Stimulated activated CD4-positive, alpha-beta T cell treated with anti-CD3 and anti-CD28 coated beads, Interleukin-15, amount 100 ng/mL, for 48 hours (primary cell): ENCODE measurements around the gene ADAMTS2.

Experiments used
- DNase-seq, 2 donors: peaks; one replicate each; pipeline ENCODE4 v3.0.0-alpha.2; 2020; ENCODE audit warnings: low read depth in 2 of 2

The ADAMTS2 gene

DNA sequence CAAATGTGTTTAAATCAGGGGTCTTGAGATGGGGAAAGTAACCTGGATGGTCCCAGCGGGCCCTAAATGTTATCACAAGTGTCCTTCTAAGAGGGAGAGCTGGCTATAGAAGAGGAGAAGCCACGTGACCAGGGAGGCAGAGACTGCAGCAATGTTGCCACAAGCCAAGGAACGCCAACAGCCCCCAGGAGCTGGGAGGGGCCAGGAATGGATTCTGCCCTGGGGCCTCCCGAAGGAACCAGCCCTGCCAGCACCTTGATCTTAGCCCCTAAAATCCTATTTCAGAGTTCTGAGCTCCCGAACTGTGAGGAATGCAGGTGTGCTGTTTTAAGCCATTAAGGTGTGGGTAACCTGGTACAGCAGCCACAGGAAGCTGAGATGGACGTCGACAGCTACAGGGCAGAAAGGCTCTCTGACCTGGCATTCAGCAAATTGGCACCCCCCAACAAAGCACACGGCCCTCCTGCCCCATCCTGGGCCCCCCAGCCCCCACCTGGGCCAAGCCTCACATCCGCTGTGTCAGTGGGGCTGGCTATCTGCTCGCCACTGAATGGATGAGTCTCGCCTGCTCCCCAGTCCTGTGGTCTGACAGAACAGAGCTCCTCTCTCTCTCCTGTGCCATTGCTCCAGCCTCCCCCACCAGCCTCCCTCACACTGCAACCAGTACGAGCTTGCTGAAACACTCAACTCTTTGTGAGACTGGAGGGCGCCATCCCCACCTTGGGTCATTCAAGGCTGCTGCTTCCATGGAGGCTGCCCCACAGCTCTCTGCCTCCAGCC, 78.8 kb downstream of the ADAMTS2 start:
- DNase-seq: no peak

DNA sequence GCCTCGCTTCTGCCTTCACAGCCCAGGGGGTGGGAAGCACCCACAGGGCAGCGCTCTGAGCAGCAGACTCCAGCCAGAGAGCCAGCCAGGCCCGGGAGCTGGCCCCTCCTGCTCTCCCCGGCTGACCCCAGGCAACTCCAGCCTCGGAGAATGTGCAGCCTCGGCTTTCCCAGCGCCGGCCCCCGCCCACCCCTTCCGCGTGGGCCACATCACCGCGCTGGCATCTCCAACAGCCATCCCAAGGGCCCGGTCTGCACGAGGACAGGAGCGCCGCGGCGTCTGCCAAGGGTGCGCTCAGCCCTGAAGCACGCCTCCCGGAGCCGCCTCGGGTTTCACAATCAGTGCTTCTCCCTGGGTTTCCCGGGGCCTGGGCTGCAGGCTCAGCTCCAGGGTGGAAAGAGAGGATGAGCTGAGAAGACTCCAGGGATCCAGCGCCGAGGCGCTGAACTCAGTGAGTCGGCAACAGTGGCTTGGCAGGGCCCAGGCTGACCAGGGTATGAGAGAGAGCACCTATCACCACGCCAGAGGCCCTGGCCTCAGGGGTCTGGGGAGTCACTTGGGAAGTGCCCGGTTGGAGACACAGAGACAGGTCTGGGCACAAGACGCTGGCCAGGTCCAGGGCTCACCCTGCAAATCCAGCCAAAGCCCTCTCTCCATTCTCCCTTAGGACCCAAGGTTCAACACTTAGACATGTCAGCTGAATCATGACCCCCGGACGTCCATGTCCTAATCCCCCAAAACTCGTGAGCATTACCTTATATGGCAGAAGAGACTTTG, 79.6 kb downstream of the ADAMTS2 start:
- no peak for DNase-seq

DNA sequence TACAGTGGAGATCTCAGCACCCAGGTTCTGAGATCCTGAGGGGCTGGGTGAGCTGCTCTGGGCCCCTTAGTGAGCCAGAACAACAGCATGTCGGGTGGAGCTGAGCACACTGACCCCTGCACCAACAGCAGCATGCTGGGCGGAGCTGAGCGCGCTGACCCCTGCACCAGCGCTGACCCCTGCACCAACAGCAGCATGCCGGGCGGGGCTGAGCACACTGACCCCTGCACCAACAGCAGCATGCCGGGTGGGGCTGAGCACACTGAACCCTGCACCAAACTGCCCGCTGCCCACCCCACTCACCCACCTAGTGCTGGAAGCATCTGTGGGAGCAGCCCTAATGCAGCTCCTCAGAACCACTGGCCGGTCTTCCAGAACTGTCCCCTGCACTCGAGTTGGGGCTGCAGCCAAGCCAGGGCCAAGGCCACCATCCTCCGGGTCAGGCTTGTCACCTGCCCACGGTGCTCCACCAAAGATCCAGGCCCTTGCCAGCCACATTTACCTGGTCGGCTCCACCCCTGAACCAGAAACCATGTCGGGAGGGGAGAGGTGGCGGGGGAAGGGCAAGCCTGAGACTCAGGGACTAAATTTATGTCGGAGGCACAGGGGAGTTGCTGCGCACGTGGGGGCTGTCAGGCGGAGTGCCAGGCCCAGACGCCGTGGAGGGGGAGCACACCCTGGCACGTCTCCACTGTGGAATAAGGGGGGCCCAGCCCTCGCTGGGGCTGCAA, 80.3 kb downstream of the ADAMTS2 start:
- DNase-seq: no peak

DNA sequence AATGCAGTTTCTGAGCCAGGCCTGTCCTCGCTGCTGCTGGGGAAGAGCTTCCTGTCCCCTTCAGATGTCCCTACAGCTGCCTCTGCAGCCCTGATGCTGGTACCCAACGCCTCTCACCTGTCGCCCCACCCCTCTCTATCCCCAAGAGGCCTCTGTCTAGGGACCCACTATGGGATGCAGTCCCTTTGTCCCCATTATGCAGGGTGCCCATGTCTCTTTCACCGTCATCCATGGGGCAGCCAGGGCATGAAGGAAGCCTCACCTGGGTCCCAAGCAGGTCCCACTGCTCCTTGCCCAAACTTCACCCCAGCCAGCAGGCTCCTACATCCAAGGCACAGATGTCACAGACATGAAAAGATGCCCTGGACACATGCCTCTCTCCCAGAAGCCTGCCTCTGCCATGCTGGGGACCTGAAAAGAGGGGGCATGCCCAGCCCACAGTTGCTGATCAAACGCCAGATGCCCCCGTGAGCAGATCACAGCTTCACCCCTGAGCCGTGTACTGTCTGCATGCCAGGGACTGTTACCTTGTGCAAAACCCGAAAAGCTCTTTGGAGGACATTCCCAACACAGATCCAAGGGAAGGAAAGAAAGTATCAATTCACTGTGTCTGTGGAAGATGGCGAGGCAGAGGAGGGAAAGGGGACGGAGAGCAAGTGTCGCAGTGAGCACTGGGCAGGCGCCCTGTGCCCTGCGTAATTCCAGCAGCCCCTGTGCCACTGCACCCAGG, 81.0 kb downstream of the ADAMTS2 start:
- no peak for DNase-seq

DNA sequence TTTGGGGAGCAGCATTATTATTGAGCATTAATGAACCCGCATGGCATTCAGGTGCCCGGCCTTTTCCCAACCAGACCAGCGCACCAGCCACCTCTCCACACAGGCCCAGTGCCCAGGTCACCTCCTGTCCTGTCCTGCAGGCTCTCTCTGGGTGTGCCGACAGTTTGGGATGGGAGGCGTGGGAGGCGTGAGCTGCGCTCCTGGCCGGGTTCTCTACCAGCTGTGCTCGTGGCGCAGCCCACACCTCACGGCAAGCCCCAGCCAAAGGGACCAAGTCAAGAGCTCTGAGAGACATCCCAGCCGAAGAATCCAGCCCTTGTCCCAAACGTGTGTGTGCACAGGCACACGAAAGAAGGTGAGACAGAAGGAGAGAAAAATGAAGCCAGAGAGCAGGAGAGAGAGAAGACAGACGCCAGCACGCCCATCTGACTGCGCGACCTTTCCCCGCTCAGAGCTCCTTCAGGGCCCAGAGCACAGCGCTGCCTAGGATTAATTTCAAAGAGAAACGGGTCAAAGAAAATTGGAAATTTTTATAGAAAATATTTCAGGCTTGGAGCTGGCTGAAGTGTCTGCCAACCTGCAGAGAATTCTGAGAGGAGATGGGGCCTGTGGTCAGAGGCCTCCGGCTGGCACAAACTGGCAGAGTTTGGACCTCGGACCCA, 81.7 kb downstream of the ADAMTS2 start:
- no peak for DNase-seq

DNA sequence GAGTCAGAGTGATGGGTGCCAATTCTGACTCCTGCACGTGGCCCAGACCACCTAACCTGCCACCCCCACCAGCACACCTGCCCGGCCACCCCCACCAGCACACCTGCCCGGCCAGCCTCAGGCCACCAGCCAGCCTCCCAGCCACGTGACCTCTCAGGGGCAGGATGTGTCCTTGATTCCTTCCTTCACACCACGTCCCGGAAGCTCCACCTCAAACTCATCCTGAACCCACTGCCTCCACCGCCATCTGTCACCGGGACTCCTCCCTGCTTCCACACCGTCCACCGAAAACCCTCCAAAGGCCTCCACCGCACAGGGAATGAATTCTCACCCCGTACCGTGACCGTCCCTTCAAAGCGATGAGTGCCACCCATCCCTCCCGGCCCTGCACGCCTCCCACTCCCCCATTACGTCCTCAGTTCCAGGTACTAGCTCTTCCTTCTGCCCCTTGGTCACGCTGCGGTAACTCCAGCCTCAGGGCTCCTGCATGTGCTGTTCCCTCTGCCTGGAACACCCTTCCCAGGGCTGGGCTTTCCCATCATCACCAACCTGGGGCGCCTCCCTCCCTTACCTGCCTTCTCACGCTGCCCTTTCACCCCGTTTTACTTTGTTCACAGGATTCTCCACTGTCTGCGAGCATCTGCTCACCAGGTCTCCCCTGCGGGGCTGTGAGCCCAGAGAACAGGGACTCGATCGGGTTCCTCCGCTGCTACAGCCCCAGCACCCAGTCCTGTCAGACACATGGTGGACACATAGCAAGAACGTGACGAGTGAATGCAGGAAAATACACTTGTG, 82.9 kb downstream of the ADAMTS2 start:
- DNase-seq: no peak

DNA sequence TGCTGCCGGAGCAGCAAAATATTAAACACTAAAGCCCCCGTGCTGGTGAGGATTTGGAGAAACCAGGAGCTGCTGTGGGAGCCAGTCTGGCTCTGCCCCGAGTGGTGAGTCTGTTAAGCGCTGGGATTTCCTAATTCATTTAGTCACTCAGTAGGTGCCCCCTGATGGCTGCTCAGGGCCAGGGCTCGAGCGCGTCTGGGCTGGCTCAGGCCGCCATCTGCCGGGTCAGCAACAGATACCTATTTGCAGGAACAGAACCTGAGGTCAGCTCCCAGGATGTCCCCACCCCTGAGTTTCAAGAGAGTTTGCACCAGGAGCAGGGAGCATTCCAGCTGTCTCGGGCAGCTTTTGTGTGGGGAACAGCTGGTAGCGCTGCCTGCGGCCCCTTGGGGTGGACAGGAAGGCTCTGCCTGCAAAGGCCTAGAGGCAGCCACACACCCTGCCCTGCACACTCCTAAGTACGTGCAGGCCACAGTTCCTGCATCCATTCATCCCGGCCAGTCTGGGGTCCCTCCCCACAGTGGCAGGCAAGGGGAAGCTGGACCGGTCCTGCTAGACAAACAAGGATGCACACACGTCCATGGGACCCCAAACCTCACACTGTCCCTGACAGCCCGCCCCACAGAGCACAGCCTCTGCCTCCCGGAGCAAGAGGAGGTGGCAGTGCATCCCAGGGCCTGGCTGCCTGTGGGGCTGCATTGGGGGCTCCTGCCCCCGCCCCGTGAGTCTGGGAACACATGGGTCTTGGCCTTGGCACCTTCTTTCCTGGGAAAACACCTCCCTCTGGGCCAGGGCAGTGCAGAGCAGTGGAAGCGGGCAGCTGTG, 83.7 kb downstream of the ADAMTS2 start:
- no peak for DNase-seq

DNA sequence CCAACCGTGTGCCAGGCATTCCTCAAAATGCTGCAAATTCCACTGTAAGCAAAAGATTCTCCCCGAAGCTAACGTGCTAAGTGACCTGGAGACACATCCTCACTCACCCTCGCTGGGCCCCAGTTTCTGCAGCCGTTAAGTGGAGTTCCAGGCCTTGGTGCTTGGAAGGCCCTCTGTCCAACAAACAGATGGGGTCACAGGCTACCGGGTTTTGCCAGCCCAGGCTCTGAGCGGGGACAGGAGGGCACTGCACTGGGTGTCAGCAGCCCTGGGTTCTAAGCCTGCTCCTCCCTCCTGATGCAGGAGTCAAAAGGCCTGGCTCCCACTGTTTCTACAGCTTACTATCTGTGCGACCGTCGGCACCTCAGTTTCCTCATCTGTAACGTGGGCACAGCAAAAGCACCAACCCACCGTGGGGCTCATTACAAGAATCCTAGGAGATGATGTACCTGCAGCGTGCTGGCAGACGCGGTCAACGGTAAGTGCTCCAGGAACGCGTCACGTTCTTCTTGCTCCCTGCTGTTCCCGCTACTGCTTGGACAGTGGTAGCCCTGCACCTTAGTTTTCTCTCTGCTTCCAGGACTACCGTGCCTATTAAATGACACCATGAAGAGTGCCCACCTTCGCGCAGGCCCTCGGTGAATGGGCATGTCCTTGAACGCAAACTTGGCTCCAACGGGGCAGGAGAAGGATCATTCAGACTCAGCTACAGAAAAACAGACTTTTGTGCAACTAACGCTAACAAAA, 84.8 kb downstream of the ADAMTS2 start:
- no peak for DNase-seq

DNA sequence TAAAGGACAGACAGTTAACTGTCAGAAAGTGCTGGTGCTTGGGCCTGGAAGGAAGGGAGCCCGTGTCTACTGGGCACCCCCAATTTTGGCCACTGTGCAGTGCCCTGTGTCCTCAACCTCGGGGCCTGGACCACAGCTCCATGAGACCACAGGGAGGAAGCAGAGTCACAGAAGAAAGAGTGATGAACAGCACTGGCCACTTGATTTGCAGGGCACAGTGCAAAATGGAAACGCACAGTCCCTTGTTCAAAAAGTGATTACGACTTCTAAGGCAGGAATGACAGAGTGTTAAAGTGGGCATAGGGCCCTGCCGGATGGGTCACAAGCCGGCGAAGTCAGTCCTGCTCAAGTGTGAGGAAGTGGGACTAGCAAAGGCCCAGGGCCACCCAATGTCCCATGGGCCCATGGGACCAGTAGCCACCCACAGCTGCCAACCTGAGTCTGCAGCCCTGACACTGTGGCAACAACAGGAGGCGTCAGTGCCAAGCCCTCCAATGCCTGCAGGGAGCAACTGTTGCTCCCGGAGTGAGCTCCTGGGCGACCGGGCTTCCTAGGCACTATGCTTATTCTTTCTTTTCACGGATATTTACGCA, 85.4 kb downstream of the ADAMTS2 start:
- DNase-seq: no peak

DNA sequence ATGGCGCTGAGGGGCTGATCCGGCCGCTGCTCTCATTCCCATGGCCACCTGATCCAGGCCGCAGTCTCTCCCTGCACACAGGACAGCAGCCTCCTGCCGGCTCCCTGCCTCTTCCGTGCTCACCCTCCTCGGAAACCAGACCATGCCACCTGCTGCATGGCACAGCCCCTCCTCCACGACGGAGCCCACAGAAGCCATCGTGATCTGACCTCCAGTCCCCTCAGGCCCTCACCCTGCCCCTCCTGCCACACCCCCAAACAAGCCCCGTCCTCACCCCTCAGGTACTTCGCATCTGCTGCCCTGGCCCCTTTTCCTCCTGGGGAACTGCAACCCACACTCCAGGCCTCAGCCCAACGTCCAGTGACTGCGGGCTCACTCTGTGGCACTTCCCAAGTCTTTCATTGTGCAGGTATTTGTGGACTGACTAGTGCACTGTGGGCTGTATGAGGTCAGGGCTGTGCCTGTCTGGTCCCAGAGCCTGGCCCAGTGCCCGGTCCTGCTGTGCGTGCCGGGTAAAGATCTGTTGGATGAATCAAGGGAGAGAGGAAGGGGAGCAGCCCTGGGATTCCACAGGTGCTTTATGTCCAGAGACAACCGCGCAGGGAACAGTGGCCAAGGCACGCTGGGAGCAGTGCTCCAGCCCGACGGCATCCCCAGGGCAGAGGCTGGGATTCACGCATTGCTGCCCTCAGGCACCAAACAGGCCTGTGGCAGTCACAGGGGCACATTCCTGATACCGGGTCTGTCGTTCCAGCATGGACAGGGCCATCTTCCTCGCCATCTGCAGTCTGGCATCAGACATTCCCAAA, 86.1 kb downstream of the ADAMTS2 start:
- no peak for DNase-seq

DNA sequence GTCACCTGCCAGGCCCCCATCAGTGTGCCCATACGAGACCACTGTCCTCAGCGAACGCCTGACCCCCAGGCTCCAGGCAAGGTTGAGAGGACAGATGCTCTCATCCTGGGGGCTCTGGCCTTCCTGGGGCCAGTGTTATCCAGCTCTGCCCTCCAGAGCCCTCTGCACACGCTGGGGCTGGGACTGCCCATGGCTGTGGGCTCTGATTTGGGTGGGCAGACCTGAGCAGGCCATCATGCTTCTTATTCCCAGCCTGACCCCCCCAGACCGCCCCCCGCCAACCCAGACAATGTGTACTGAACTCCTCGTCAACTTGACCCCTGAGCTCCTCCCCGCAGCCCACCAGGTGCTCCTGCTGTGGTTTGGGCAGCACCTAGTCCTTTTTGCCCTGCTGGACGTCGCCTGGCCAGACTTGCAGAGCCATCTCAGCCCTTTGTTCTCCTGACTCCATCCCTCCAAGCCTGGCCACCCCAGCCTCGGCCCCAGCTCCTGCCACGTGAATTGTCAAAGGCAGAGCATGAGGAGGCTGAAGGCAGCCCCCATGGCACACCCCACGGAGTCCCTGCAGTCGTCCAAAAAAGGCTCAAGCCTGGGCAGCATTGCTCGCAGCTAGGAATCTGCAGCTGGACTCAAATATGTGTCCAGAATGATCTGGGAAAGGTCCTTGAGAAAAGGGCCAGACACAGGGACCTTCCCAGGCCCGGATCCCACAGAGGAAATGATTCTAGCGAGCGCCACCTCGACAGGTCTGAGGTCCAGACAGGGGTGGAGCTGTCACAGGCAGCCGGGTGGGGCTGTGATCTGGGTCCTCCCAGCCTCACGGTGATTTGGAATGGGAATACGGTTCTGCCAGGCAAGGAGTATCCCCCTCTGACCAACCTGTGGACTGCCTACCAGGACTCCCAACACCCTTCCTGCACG, 87.0 kb downstream of the ADAMTS2 start:
- DNase-seq: no peak

DNA sequence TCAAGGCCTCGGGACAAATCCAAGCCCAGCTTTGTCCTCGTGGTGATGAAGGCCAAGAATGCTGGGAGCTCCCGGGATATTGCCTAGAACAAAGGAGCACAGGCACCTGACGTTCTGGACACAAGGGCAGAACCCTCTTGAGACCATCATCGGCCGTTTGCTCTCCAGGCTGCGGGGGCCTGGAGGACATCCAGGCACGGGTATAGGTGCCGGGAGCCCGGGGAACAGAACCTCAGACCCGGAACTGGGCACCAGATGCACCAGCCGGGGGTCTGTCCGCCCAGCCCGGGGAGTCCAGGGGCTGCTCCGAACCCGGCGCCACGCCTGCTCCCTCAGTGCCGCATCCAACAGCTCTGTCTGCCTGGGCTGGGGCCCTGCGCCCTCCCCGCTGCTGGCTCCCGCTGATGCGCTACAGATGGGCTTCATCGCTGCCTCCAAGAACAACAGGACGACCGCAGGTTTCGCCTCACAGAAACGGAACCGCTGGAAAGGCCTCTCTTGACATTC, 88.0 kb downstream of the ADAMTS2 start:
- DNase-seq: no peak

DNA sequence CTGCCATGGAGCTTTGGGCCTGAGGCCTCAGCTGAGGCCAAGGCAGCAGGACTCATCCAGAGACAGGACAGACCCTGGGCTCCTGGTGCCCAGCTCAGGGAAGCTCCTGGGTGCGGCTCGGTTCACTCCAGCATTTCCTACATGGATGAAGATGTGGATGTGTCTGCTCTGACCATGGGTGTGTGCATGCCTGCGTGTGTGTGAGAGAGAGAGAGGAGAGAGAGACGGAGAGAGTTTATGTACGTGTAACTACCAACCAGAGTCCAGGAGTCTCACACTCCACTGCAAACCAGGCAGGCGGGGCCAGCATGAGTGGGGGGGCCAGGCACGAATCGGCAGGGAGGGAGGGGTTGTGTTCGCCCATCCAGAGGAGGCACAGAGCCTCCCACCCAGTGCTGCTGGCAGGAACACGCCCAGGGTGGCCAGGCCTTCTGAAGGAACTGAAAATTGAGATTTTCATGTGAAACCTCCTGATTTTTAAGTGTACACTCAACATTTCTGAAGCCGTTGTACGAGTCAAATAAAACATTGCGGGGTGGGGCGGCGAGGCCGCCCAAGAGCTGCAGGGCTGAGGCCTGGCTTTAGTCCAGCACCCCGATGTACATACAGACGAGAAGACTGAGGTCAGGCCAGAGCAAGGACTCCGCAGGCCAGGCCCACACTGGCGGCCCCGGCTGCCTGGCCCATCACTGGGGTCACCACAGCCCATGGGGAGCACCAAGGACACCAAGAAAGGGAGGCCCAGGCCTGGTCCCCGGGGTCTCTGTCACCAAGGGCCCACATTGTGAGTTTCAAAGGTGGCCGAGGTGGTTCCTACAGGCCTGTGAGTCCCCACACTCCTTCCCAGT, 88.7 kb downstream of the ADAMTS2 start:
- no peak for DNase-seq

DNA sequence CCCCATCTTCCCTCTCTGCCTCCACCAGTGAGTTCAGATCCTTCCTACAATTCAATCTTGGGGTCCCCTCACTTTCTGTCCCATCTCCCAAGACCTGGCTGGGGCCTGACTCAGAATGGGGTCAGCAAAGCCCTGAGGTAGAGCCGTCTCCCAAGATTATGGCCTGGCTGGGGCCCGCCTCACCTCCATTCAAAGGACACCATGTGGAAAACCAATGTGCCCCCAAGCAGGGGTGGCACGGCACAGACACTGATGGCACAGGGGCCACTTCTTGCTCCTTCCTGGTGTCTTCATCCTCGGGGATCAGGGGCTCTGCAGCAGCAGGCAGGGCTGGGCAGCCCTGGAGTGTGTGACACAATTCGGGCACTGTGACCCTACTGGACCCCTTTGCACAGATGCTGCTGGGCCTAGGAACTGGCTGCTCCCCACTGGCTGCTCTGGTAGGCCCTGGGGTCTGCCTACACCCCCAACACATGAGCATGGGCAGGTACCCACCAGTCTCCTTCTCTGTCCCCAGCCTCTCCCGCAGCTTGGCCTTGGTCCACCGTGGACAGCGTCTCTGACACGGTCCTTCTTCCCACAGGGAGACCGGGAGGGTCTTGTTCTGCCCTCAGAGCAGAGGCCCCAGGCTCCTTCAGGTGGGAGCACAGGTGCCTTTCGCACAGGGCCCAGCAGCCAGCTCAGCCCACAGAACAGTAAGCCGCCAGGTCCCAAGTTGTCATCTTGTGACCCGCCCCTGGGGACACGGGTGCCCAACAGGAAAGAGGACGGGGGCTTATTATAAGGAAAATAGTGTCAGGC, 89.5 kb downstream of the ADAMTS2 start:
- DNase-seq: no peak
